Memory B cell (primary cell): ENCODE results near the gene CAMK2N1.

ENCODE experiments used
- ATAC-seq: fragments of 150-1000 bp; cut with Tn5 transposase; 2 replicates; pipeline ENCODE4 v1.10.0; 2021; ENCODE audit warnings: low read depth, mild to moderate bottlenecking, moderate library complexity
- DNase-seq, 2 donors: peaks; one replicate each; pipeline ENCODE4 v3.0.0; 2022; ENCODE audit warnings: low spot score in 2 of 2
- H3K27ac Mint-ChIP-seq: one replicate; pipeline ENCODE4 v1.8.0; 2022; ENCODE audit warnings: mild to moderate bottlenecking, moderate library complexity, mixed read lengths
- H3K27me3 Mint-ChIP-seq: one replicate; pipeline ENCODE4 v1.8.0; 2022; ENCODE audit warnings: mixed read lengths
- H3K36me3 Mint-ChIP-seq: one replicate; pipeline ENCODE4 v1.8.0; 2022; ENCODE audit warnings: mild to moderate bottlenecking, mixed read lengths
- H3K4me1 Mint-ChIP-seq: one replicate; pipeline ENCODE4 v1.8.0; 2022; ENCODE audit warnings: mixed read lengths
- H3K4me3 Mint-ChIP-seq: one replicate; pipeline ENCODE4 v1.8.0; 2022; ENCODE audit warnings: mild to moderate bottlenecking, moderate library complexity, mixed read lengths
- H3K9me3 Mint-ChIP-seq: one replicate; pipeline ENCODE4 v1.8.0; 2022; ENCODE audit warnings: mixed read lengths

Gene CAMK2N1

GRCh38 chr1:20478057-20478635 is 7.9 kb downstream of the CAMK2N1 start:
- Mint-ChIP-seq H3K27ac (no peak overlapping the region), H3K9me3 (no peaks in the 10 kb centered on the region), H3K27me3 (peaks cover 24% of the 10 kb centered on the region), H3K4me3 (no peak overlapping the region), H3K36me3 (no peaks in the 10 kb centered on the region), H3K4me1 (peaks cover 1% of the 10 kb centered on the region)
- no peak for DNase-seq
- ATAC-seq = no peak

DNA sequence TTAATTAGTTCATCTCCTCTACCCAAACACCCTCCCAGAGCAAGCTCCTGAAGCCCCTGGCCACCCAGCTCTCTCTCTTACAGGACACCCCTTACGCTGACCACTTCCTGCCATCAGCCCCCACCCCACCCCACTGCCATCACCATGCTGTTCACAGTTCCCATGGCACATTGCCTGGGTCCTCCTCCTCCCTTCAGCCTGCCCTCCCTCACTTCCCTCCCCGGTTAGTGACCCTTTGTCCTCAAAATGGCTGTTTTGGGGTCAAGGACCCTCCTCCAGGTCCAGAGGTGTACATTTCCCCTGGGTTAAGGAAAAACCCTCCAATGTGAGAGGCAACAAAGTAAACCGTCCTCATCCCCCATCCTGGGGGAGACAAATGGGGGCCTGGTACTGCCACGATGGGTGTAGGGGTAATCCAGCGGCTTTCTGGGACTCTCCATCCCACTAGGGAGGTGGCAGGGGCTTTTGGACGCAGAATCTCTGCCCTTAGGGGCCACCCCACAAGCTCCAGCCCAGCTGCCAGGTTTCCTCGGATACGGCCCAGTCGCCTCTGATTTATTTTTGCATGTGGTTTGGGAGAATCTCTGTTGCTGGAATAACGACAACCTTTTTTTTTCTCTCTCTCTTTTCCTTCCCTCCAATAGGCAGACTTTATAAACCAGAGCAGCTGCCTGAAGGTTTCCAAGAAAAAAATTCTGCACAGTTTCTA is 8.5 kb downstream of the CAMK2N1 start:
- no peaks in the 10 kb centered on the region for H3K36me3 Mint-ChIP-seq
- H3K4me1 Mint-ChIP-seq = peaks cover 2% of the 10 kb centered on the region
- DNase-seq (no peak), ATAC-seq (no peak)
- H3K27ac Mint-ChIP-seq = no peak overlapping the region
- no peak overlapping the region for H3K4me3 Mint-ChIP-seq
- no peaks in the 10 kb centered on the region for H3K9me3 Mint-ChIP-seq
- peaks cover 24% of the 10 kb centered on the region for H3K27me3 Mint-ChIP-seq

DNA sequence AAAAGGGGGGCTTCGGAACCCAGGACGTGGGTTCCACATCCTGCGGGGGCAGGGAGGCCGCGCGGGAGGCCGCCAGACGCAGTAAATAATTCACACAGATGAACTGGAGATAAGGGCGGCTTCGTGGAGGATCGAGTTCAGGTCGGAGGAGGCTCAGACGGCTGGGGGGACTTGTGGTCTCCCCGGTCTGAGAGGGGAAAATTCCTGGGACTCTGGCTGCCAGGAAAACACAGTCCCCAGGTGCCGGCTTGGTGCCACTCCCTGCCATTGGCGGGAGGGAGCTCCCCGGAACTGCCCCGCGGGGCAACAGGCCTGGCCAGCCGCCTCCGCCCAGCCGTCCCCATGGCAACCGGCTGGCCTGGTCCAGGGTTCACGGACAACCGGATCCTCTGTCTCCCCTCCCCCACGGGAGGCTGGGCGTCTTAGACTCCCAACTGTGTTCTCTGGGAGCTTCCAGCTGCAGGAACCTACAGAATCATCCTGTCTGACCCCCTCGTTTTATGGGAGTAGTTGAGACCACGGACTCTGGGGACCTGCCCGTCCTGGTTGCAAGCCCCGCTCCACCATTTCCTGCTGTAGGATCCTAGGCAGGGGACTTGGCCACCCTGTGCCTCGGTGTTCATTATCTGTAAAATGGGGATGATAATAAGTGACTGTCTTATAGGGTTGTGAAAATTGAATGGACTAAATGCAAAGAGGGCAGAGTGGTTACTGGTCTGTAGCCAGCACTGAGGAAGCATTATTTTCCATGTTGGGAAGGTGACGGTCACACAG is 9.6 kb downstream of the CAMK2N1 start:
- no peaks in the 10 kb centered on the region for H3K36me3 Mint-ChIP-seq
- peaks cover 5% of the 10 kb centered on the region for H3K4me1 Mint-ChIP-seq
- no peak overlapping the region for H3K4me3 Mint-ChIP-seq
- H3K27me3 Mint-ChIP-seq = peaks cover 28% of the 10 kb centered on the region
- H3K9me3 Mint-ChIP-seq = no peaks in the 10 kb centered on the region
- H3K27ac Mint-ChIP-seq = no peak overlapping the region
- DNase-seq (no peak), ATAC-seq (no peak)

- H3K36me3 Mint-ChIP-seq = no peaks in the 10 kb centered on the region
Observed at GRCh38 chr1:20474996-20475395, 11.0 kb downstream of the CAMK2N1 start.

DNA sequence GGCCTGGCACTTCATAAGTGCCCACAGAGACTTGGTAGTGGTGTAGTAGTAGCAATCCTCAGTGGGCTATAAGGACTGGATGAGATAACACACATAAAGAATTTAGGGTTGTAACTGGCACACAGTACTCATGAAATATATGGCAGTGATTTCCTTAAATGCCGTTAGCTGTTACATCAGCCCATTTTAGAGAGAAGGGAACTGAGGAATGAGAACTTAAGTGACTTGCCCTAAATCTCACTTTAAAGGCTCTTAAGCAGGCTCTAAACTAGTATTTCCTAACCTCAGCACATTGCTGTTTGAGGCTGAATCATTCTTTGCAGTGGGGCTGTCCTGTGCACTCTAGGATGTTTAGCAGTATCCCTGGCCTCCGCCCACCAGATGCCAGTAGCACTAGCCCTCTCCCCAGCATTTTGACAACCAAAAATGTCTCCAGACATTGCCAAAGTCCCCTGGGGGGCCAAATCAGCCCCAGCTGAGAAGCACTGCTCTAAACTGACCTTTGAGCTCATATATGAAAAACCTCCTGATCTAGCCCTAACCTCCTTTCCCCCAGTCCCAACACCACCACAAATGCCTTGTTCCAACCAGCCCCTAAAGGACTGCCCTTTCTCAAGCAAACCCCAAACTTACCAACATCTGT is 11.6 kb downstream of the CAMK2N1 start:
- DNase-seq = no peak
- Mint-ChIP-seq H3K4me1 (peaks cover 5% of the 10 kb centered on the region), H3K27me3 (peaks cover 27% of the 10 kb centered on the region), H3K36me3 (no peaks in the 10 kb centered on the region), H3K4me3 (no peak overlapping the region), H3K9me3 (no peaks in the 10 kb centered on the region), H3K27ac (no peak overlapping the region)
- ATAC-seq = no peak

More at GRCh38 chr1:20474996-20475395, 11.0 kb downstream of the CAMK2N1 start:
- no peaks in the 10 kb centered on the region for H3K9me3 Mint-ChIP-seq
- peaks cover 23% of the 10 kb centered on the region for H3K27me3 Mint-ChIP-seq
- no peak overlapping the region for H3K4me3 Mint-ChIP-seq
- H3K4me1 Mint-ChIP-seq = peaks cover 5% of the 10 kb centered on the region
- no peak for DNase-seq
- no peak for ATAC-seq
- no peak overlapping the region for H3K27ac Mint-ChIP-seq

DNA sequence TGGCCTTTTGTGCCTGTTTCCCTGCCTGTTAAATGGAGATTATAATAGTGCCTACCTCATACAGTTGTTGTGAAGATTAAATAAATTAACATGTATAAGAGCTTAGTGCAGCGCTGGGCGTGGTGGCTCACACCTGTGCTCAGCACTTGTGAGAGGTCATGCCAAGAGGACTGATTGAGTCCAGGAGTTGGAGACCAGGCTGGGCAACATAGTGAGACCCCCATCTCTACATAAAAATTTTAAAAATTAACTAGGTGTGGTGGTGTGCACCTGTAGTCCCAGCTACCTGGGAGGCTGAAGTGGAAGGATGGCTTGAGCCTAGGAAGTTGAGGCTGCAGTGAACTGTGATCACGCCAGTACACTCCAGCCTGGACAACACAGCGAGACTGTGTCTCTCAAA is 12.1 kb downstream of the CAMK2N1 start:
- H3K9me3 Mint-ChIP-seq = no peaks in the 10 kb centered on the region
- ATAC-seq (no peak), DNase-seq (no peak)
- no peak overlapping the region for H3K4me3 Mint-ChIP-seq
- H3K36me3 Mint-ChIP-seq = no peaks in the 10 kb centered on the region
- H3K27ac Mint-ChIP-seq = no peak overlapping the region
- peaks cover 29% of the 10 kb centered on the region for H3K27me3 Mint-ChIP-seq
- H3K4me1 Mint-ChIP-seq = peaks cover 5% of the 10 kb centered on the region

DNA sequence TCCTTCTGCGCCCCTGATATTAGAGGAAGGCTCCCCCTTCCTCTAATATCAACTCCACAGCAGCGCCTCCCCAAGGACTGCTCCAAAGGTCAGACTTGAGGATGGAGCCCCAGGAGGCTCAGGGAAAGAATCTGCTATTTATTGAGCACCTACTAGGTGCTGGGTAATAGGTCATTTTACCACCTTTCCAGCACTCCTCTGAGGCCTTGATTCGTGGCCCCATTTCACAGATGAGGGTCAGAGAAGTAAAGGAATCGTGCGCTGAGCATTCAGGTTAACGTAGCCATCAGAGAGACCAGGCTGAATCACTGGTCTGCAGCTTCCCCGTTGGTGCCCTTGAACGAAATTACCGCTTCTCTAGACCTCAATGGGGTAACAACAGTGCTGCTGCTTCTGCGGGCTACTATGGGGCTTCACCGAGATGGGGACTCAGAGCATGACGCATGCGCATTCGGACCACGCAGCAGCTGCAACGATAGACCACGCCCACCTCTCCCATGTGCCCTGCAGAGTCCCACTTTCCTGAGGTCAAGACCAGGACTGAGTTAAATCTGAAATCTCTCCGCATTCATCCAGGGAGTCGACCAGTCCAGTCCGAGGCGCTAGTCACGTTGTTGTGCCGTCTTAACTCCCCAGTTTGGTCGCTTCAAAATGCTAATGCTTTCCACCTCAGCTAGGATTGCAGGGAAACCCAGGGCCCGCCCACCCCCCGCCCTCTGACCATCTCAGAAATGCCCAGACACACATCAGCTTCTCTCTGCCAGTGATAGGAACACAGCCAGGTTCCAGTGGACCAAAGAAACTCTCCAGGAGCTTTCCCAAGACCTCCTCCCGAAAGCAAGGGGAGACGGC is 12.9 kb downstream of the CAMK2N1 start:
- ATAC-seq = peak; percentile 46

DNA sequence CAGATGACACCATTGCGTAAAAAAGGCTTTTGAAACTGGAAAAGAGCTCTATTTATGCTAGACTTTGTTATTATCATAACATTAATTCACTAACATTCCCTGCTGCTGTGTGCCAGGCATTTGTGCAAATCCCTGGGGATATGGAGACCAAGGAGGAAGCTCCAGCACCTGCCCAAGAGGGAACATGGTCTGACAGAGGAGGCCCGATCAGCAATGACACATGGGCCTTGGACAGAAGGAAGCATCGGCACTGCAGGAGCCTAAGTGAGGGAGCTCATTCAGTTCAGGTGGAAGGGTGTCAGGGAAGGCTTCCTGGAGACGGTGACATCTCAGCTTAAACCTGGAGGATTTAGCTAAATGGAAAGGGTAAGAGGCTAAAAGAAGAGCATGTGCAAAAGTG is 13.9 kb downstream of the CAMK2N1 start:
- H3K27ac Mint-ChIP-seq = no peak overlapping the region
- ATAC-seq (no peak), DNase-seq (no peak)
- peaks cover 5% of the 10 kb centered on the region for H3K4me1 Mint-ChIP-seq
- H3K4me3 Mint-ChIP-seq = no peak overlapping the region
- no peaks in the 10 kb centered on the region for H3K9me3 Mint-ChIP-seq
- peaks cover 31% of the 10 kb centered on the region for H3K27me3 Mint-ChIP-seq
- no peaks in the 10 kb centered on the region for H3K36me3 Mint-ChIP-seq

More for the DNA sequence above, 12.9 kb downstream of the CAMK2N1 start:
- DNase-seq = peak in 1 of 2 donors; percentile 18
- H3K36me3 Mint-ChIP-seq = no peaks in the 10 kb centered on the region
- H3K27me3 Mint-ChIP-seq = peaks cover 26% of the 10 kb centered on the region
- H3K4me1 Mint-ChIP-seq = peaks cover 5% of the 10 kb centered on the region
- no peaks in the 10 kb centered on the region for H3K9me3 Mint-ChIP-seq
- H3K27ac Mint-ChIP-seq = no peak overlapping the region
- no peak overlapping the region for H3K4me3 Mint-ChIP-seq

GRCh38 chr1:20470194-20470593 is 15.8 kb downstream of the CAMK2N1 start:
- Mint-ChIP-seq H3K27me3 (peaks cover 37% of the 10 kb centered on the region), H3K4me1 (peaks cover 8% of the 10 kb centered on the region), H3K4me3 (no peak overlapping the region), H3K27ac (no peak overlapping the region), H3K9me3 (no peaks in the 10 kb centered on the region), H3K36me3 (no peaks in the 10 kb centered on the region)
- no peak for DNase-seq
- ATAC-seq = peak; percentile 24

- Mint-ChIP-seq H3K9me3 (no peaks in the 10 kb centered on the region), H3K27ac (no peak overlapping the region), H3K27me3 (peaks cover 31% of the 10 kb centered on the region), H3K4me3 (no peak overlapping the region), H3K4me1 (peaks cover 8% of the 10 kb centered on the region), H3K36me3 (no peaks in the 10 kb centered on the region)
- DNase-seq = no peak
- ATAC-seq = no peak
Observed at GRCh38 chr1:20469406-20470076, 16.5 kb downstream of the CAMK2N1 start.

GRCh38 chr1:20466273-20466672 is 19.7 kb downstream of the CAMK2N1 start:
- Mint-ChIP-seq H3K27me3 (peaks cover 24% of the 10 kb centered on the region), H3K36me3 (no peaks in the 10 kb centered on the region), H3K4me1 (peaks cover 3% of the 10 kb centered on the region), H3K27ac (no peak overlapping the region), H3K9me3 (no peaks in the 10 kb centered on the region), H3K4me3 (no peak overlapping the region)
- ATAC-seq = peak; percentile 53
- no peak for DNase-seq

DNA sequence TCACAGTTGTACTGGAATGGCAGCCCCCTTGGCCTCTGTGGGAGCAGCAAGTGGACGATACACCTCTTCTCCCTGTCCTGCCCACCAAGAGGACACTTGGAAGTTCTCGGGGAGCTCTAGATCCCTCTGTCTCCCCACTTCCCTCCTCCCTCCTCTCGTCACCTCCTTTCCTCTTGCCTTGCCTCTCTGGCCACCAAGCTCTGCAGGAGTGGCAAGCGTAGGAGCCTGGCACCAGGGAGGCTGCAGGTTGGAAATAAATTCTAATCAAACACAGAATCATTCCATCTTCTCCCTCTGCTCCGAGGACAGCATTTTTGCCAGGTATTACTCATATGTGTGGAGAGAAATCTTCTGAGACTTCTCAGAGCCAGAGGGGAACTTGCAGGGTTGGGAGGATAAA is 20.8 kb downstream of the CAMK2N1 start:
- ATAC-seq (no peak), DNase-seq (no peak)
- peaks cover 3% of the 10 kb centered on the region for H3K4me1 Mint-ChIP-seq
- H3K27me3 Mint-ChIP-seq = peaks cover 27% of the 10 kb centered on the region
- H3K4me3 Mint-ChIP-seq = no peak overlapping the region
- H3K36me3 Mint-ChIP-seq = no peaks in the 10 kb centered on the region
- H3K9me3 Mint-ChIP-seq = no peaks in the 10 kb centered on the region
- no peak overlapping the region for H3K27ac Mint-ChIP-seq

DNA sequence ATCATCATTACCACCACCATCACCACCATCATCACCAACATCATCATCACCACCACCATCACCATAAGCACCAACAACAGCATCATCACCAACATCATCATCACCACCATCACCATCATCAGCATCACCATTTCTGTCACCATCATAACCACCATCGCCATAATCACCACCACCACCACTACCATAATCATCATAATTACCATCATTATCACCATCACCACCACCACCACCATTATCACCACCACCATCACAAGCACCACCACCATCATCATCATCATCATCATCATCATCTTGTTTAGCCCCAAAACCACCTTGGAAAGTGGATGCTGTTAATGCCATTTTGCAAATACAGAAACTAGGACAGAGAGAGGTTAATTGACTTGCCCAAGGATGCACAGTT is 22.5 kb downstream of the CAMK2N1 start:
- H3K9me3 Mint-ChIP-seq = peaks cover 2% of the 10 kb centered on the region
- no peak for DNase-seq
- H3K4me1 Mint-ChIP-seq = peaks cover 3% of the 10 kb centered on the region
- H3K27ac Mint-ChIP-seq = no peak overlapping the region
- no peak for ATAC-seq
- H3K4me3 Mint-ChIP-seq = no peak overlapping the region
- H3K27me3 Mint-ChIP-seq = peaks cover 32% of the 10 kb centered on the region
- H3K36me3 Mint-ChIP-seq = no peaks in the 10 kb centered on the region
